ENCODE results near the gene IER5L.

The IER5L gene

GRCh38 chr9:129142138-129142935 is 35.7 kb downstream of the IER5L start:
- TF ChIP-seq ISL1 (CRISPR knock-in tag; IDR thresholded peaks at IDR 0.05), result no peak
- no peak for TF ChIP-seq GLIS3 (CRISPR knock-in tag; IDR thresholded peaks at IDR 0.05)
- no peak for TF ChIP-seq PATZ1 (CRISPR knock-in tag; IDR thresholded peaks at IDR 0.05; ENCODE audit: borderline replicate concordance)
- TF ChIP-seq ZC3H10 (CRISPR knock-in tag; IDR thresholded peaks at IDR 0.05), result no peak
- TF ChIP-seq ZNF70 (CRISPR knock-in tag; IDR thresholded peaks at IDR 0.05), result no peak
- TF ChIP-seq CREB5 (CRISPR knock-in tag; IDR thresholded peaks at IDR 0.05; ENCODE audit: low read depth), result no peak
- no peak for TF ChIP-seq TOX (CRISPR knock-in tag; IDR thresholded peaks at IDR 0.05; ENCODE audit: borderline replicate concordance)
- no peak for TF ChIP-seq ESRRG (CRISPR knock-in tag; IDR thresholded peaks at IDR 0.05)
- no peak for TF ChIP-seq RARB (CRISPR knock-in tag; IDR thresholded peaks at IDR 0.05)
- TF ChIP-seq TCF4 (CRISPR knock-in tag; IDR thresholded peaks at IDR 0.05; ENCODE audit: borderline replicate concordance), result no peak
- no peak for TF ChIP-seq ARNTL (CRISPR knock-in tag; IDR thresholded peaks at IDR 0.05; ENCODE audit: borderline replicate concordance, low read depth)
- no peak for TF ChIP-seq TSHZ2 (CRISPR knock-in tag; IDR thresholded peaks at IDR 0.05)
- ATAC-seq, result no peak

GRCh38 chr9:129141066-129142041 is 36.7 kb downstream of the IER5L start:
- TF ChIP-seq ISL1 (CRISPR knock-in tag; IDR thresholded peaks at IDR 0.05) (0 out of 2 replicates have a peak, but pooled peaks have one; percentile 7), RARB (CRISPR knock-in tag; IDR thresholded peaks at IDR 0.05) (no peak), ZFP3 (CRISPR knock-in tag; IDR thresholded peaks at IDR 0.05) (0 out of 2 replicates have a peak, but pooled peaks have one; percentile 16)
- ATAC-seq, result peak; percentile 5; the same call in 2 of the 3 replicates

- TF ChIP-seq BACH2 (CRISPR knock-in tag; IDR thresholded peaks at IDR 0.05; ENCODE audit: borderline replicate concordance) (no peak), POU6F1 (CRISPR knock-in tag; IDR thresholded peaks at IDR 0.05; ENCODE audit: borderline replicate concordance, low read depth) (no peak), CSDC2 (CRISPR knock-in tag; IDR thresholded peaks at IDR 0.05) (peak; percentile 55; the same call in 1 of the 2 replicates), ZC3H10 (CRISPR knock-in tag; IDR thresholded peaks at IDR 0.05) (no peak), SNAI2 (CRISPR knock-in tag; IDR thresholded peaks at IDR 0.05) (0 out of 2 replicates have a peak, but pooled peaks have one; percentile 45), ZNF8 (CRISPR knock-in tag; IDR thresholded peaks at IDR 0.05) (no peak), RARB (CRISPR knock-in tag; IDR thresholded peaks at IDR 0.05) (no peak), TSHZ2 (CRISPR knock-in tag; IDR thresholded peaks at IDR 0.05) (peak; percentile 10; the same call in 1 of the 2 replicates), ZFP3 (CRISPR knock-in tag; IDR thresholded peaks at IDR 0.05) (peak; percentile 62), ISL1 (CRISPR knock-in tag; IDR thresholded peaks at IDR 0.05) (no peak), CREB5 (CRISPR knock-in tag; IDR thresholded peaks at IDR 0.05; ENCODE audit: low read depth) (peak; percentile 40; the same call in 1 of the 2 replicates), PATZ1 (CRISPR knock-in tag; IDR thresholded peaks at IDR 0.05; ENCODE audit: borderline replicate concordance) (no peak), TOX (CRISPR knock-in tag; IDR thresholded peaks at IDR 0.05; ENCODE audit: borderline replicate concordance) (no peak)
- ATAC-seq, result peak; percentile 32
These were observed 37.5 kb downstream of the IER5L start for GRCh38 chr9:129140397-129141065.
